Keratinocyte (primary cell): ENCODE measurements around the gene GPRIN1. TPM values are rescaled to one million over a fixed set of nuclear protein-coding genes. Genes with fewer than 3 reads are reported as not detected.

ENCODE experiments used
- DNase-seq: peaks from one replicate; pipeline ENCODE4 v3.0.0-alpha.2; 2011; ENCODE audit warnings: low read depth, missing footprints, low spot score
- FAIRE-seq: peaks from 2 replicates; lab custom pipeline; 2011; peaks lifted over from hg19 to GRCh38; lab: Jason Lieb, UNC
- H2AFZ ChIP-seq: 2 replicates; pipeline ENCODE4 v1.6.0; 2012; ENCODE audit warnings: low read length, control low read depth, inconsistent platforms; ENCODE audit not compliant: control insufficient read depth
- H3K27ac ChIP-seq: 2 replicates; pipeline ENCODE4 v1.5.1; 2011; ENCODE audit warnings: low read length; ENCODE audit not compliant: control insufficient read depth, insufficient read depth
- H3K27me3 ChIP-seq: 3 replicates; pipeline ENCODE4 v1.6.0; 2011; ENCODE audit warnings: low read length; ENCODE audit not compliant: control insufficient read depth, insufficient read depth; ENCODE audit errors: extremely low read depth
- H3K36me3 ChIP-seq, 2 experiments: 2 replicates in 1 of 2; 3 replicates in 1 of 2; pipeline ENCODE4 v1.5.1; 2011; ENCODE audit warnings: low read length in 2 of 2, mild to moderate bottlenecking in 1 of 2; ENCODE audit not compliant: control insufficient read depth in 2 of 2, insufficient read depth in 2 of 2; ENCODE audit errors: extremely low read depth in 1 of 2
- H3K4me1 ChIP-seq: 3 replicates; pipeline ENCODE4 v1.5.1; 2011; ENCODE audit warnings: low read length; ENCODE audit not compliant: control insufficient read depth, insufficient read depth; ENCODE audit errors: extremely low read depth
- H3K4me2 ChIP-seq: 3 replicates; pipeline ENCODE4 v1.6.0; 2011; ENCODE audit warnings: low read depth, low read length; ENCODE audit not compliant: control insufficient read depth, insufficient read depth; ENCODE audit errors: extremely low read depth
- H3K4me3 ChIP-seq, 3 experiments: fragments of 200-600 bp in 1 of 3; sonication (generic) in 1 of 3; 2 replicates in 2 of 3; 3 replicates in 1 of 3; pipeline ENCODE4 v1.5.1; 2011 to 2016; ENCODE audit warnings: low read length in 3 of 3, mild to moderate bottlenecking in 3 of 3, control low read depth in 2 of 3, inconsistent platforms in 1 of 3, low read depth in 1 of 3, mixed read lengths in 1 of 3, mixed run types in 1 of 3, moderate library complexity in 1 of 3; ENCODE audit not compliant: control insufficient read depth in 2 of 3, insufficient read depth in 2 of 3; ENCODE audit errors: extremely low read depth in 1 of 3
- H3K79me2 ChIP-seq: 2 replicates; pipeline ENCODE4 v1.6.0; 2012; ENCODE audit warnings: low read length; ENCODE audit not compliant: control insufficient read depth, insufficient read depth
- H3K9ac ChIP-seq: 3 replicates; pipeline ENCODE4 v1.6.0; 2011; ENCODE audit warnings: low read length; ENCODE audit not compliant: control insufficient read depth, insufficient read depth; ENCODE audit errors: extremely low read depth
- H3K9me1 ChIP-seq: 3 replicates; pipeline ENCODE4 v1.6.0; 2011; ENCODE audit warnings: low read length; ENCODE audit not compliant: control insufficient read depth, insufficient read depth; ENCODE audit errors: extremely low read depth
- H3K9me3 ChIP-seq: 2 replicates; pipeline ENCODE4 v1.5.1; 2012; ENCODE audit warnings: low read depth, low read length; ENCODE audit not compliant: control insufficient read depth
- H4K20me1 ChIP-seq: 3 replicates; pipeline ENCODE4 v1.6.0; 2011; ENCODE audit warnings: low read length; ENCODE audit not compliant: control insufficient read depth, insufficient read depth; ENCODE audit errors: extremely low read depth
- EZH2 ChIP-seq: IDR thresholded peaks from one replicate; pipeline ENCODE4 v1.6.1; 2012; ENCODE audit warnings: inconsistent platforms, mild to moderate bottlenecking, low read length, moderate library complexity
- dilution Hi-C: fragments of 300-500 bp; cut with MboI; formaldehyde crosslinking; loops from one replicate; pipeline ENCODE4 v1.7.0; 2020; ENCODE audit warnings: low sequenced_read_pairs; ENCODE audit not compliant: extremely low pct_ligation_motif_present
- polyA plus RNA-seq, 5 experiments: library from polyadenylated mRNA; depleted of rRNA in 3 of 5; stranded (reverse) in 3 of 5; stranded (forward) in 1 of 5; unstranded in 1 of 5; fragments of >200 nt; gene quantifications; 1 replicate in 1 of 5; 2 replicates in 3 of 5; 3 replicates in 1 of 5; pipeline versions ENCODE4 v1.2.1 to v1.2.3, GENCODE V29; 2011 to 2012; ENCODE audit warnings: missing spikeins in 2 of 5, low read depth in 1 of 5, low replicate concordance in 1 of 5
- TF ChIP-seq, protein P1 (sequence below), 3 experiments: IDR thresholded peaks in 1 of 3; conservative IDR thresholded peaks in 1 of 3; optimal IDR thresholded peaks in 1 of 3; 2 replicates in 2 of 3; 3 replicates in 1 of 3; pipeline versions ENCODE3 to v1.5.1; 2011; ENCODE audit warnings: low read length in 3 of 3, mild to moderate bottlenecking in 3 of 3, moderate library complexity in 2 of 3, control low read depth in 1 of 3, inconsistent platforms in 1 of 3; ENCODE audit not compliant: insufficient read depth in 2 of 3; ENCODE audit errors: extremely low read depth in 1 of 3

GPRIN1 gene
- polyA plus RNA-seq, 1 donor (not counting 4 experiments of a cell fraction or from before 2014, with no cell fraction given) = 4.0 TPM

GRCh38 chr5:176614805-176615478 lies 5.0 kb upstream of the GPRIN1 start:
- no peak overlapping the region for H3K4me3 ChIP-seq
- dilution Hi-C loops = no loop called here
- TF ChIP-seq EZH2 = no peak
- TF ChIP-seq, protein P1, sequence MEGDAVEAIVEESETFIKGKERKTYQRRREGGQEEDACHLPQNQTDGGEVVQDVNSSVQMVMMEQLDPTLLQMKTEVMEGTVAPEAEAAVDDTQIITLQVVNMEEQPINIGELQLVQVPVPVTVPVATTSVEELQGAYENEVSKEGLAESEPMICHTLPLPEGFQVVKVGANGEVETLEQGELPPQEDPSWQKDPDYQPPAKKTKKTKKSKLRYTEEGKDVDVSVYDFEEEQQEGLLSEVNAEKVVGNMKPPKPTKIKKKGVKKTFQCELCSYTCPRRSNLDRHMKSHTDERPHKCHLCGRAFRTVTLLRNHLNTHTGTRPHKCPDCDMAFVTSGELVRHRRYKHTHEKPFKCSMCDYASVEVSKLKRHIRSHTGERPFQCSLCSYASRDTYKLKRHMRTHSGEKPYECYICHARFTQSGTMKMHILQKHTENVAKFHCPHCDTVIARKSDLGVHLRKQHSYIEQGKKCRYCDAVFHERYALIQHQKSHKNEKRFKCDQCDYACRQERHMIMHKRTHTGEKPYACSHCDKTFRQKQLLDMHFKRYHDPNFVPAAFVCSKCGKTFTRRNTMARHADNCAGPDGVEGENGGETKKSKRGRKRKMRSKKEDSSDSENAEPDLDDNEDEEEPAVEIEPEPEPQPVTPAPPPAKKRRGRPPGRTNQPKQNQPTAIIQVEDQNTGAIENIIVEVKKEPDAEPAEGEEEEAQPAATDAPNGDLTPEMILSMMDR (optimal IDR thresholded peaks at IDR 0.05 in 1 of 3, IDR thresholded peaks at IDR 0.05 in 1 of 3, conservative IDR thresholded peaks at IDR 0.05 in 1 of 3; ENCODE audit: extremely low read depth in 1 of 3, insufficient read depth in 2 of 3, low read length in 3 of 3) = no peak

GRCh38 chr5:176612855-176613254 lies 2.9 kb upstream of the GPRIN1 start:
- H3K4me3 ChIP-seq = no peak overlapping the region
- no peak overlapping the region for H3K27ac ChIP-seq
- DNase-seq (no peak), FAIRE-seq (no peak)
- dilution Hi-C loops = no loop called here
- no peaks in the 10 kb centered on the region for H3K36me3 ChIP-seq
- H3K4me1 ChIP-seq = peaks cover 39% of the 10 kb centered on the region
- H3K9ac ChIP-seq = no peak overlapping the region
- H3K79me2 ChIP-seq = no peaks in the 10 kb centered on the region
- peaks cover 4% of the 10 kb centered on the region for H3K27me3 ChIP-seq
- H3K4me2 ChIP-seq = no peak overlapping the region
- peaks cover 2% of the 10 kb centered on the region for H3K9me1 ChIP-seq
- no peak overlapping the region for H2AFZ ChIP-seq
- H4K20me1 ChIP-seq = no peaks in the 10 kb centered on the region
- no peaks in the 10 kb centered on the region for H3K9me3 ChIP-seq
- TF ChIP-seq, protein P1 (optimal IDR thresholded peaks at IDR 0.05 in 1 of 3, IDR thresholded peaks at IDR 0.05 in 1 of 3, conservative IDR thresholded peaks at IDR 0.05 in 1 of 3; ENCODE audit: extremely low read depth in 1 of 3, insufficient read depth in 2 of 3, low read length in 3 of 3) = no peak
- TF ChIP-seq EZH2 = no peak

More at GRCh38 chr5:176614805-176615478, 5.0 kb upstream of the GPRIN1 start:
- H3K79me2 ChIP-seq = no peaks in the 10 kb centered on the region
- no peak overlapping the region for H3K4me2 ChIP-seq
- no peaks in the 10 kb centered on the region for H3K9me3 ChIP-seq
- no peaks in the 10 kb centered on the region for H3K36me3 ChIP-seq
- FAIRE-seq (no peak), DNase-seq (no peak)
- H3K9me1 ChIP-seq = no peaks in the 10 kb centered on the region
- H3K9ac ChIP-seq = no peak overlapping the region
- H3K27ac ChIP-seq = no peak overlapping the region
- no peak overlapping the region for H2AFZ ChIP-seq
- H3K27me3 ChIP-seq = peaks cover 16% of the 10 kb centered on the region
- H3K4me1 ChIP-seq = peaks cover 32% of the 10 kb centered on the region
- no peaks in the 10 kb centered on the region for H4K20me1 ChIP-seq
